ENCODE data around the gene SEC14L1.

Gene SEC14L1

GRCh38 chr17:77228241-77228752, 87.5 kb downstream of the SEC14L1 start:
- H3K9ac ChIP-seq, result no peak overlapping the region

DNA sequence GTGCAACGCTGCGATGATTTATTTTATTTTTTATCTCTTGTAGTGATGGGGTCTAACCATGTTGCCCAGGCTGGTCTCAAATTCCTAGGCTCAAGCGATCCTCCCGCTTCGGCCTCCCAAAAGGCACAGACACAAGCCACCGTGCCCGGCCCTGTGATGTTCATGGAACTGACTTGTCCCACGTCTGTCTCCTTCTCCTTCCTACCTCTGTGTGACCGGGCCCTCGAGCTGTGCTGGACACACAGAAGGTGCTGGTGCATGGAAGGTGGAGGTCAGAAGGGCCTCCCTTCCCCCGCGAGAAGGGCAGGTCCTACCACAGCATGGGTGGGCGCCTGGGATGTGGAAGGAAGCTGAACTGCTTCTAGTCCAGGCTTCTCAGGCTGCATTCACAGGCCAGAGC, 88.0 kb downstream of the SEC14L1 start:
- no peak overlapping the region for H3K27ac ChIP-seq
- TF ChIP-seq, protein P1, sequence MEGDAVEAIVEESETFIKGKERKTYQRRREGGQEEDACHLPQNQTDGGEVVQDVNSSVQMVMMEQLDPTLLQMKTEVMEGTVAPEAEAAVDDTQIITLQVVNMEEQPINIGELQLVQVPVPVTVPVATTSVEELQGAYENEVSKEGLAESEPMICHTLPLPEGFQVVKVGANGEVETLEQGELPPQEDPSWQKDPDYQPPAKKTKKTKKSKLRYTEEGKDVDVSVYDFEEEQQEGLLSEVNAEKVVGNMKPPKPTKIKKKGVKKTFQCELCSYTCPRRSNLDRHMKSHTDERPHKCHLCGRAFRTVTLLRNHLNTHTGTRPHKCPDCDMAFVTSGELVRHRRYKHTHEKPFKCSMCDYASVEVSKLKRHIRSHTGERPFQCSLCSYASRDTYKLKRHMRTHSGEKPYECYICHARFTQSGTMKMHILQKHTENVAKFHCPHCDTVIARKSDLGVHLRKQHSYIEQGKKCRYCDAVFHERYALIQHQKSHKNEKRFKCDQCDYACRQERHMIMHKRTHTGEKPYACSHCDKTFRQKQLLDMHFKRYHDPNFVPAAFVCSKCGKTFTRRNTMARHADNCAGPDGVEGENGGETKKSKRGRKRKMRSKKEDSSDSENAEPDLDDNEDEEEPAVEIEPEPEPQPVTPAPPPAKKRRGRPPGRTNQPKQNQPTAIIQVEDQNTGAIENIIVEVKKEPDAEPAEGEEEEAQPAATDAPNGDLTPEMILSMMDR (conservative IDR thresholded peaks at IDR 0.05; ENCODE audit: low read depth, low read length), result no peak

More at GRCh38 chr17:77228241-77228752, 87.5 kb downstream of the SEC14L1 start:
- Histone ChIP-seq H3K36me3 (ENCODE audit: insufficient read depth) (no peaks in the 10 kb centered on the region), H3K4me2 (no peak overlapping the region), H3K4me3 (IDR thresholded peaks at IDR 0.05; ENCODE audit: insufficient read depth, low read depth, low read length) (no peak overlapping the region), H2AFZ (ENCODE audit: low read depth) (no peak overlapping the region), H4K20me1 (ENCODE audit: insufficient read depth) (no peaks in the 10 kb centered on the region), H3K27me3 (ENCODE audit: insufficient read depth, low read depth) (no peaks in the 10 kb centered on the region), H3K27ac (no peak overlapping the region), H3K79me2 (ENCODE audit: insufficient read depth, low read depth) (no peaks in the 10 kb centered on the region), H3K4me1 (ENCODE audit: low read depth, poor library complexity, severe bottlenecking) (no peaks in the 10 kb centered on the region)
- TF ChIP-seq, protein P1 (conservative IDR thresholded peaks at IDR 0.05; ENCODE audit: low read depth, low read length), result no peak

GRCh38 chr17:77229786-77230435, 89.1 kb downstream of the SEC14L1 start:
- Histone ChIP-seq H3K27ac (no peak overlapping the region), H3K4me3 (IDR thresholded peaks at IDR 0.05; ENCODE audit: insufficient read depth, low read depth, low read length) (no peak overlapping the region), H4K20me1 (ENCODE audit: insufficient read depth) (no peaks in the 10 kb centered on the region), H3K36me3 (ENCODE audit: insufficient read depth) (no peaks in the 10 kb centered on the region), H2AFZ (ENCODE audit: low read depth) (no peak overlapping the region), H3K4me2 (no peak overlapping the region), H3K79me2 (ENCODE audit: insufficient read depth, low read depth) (no peaks in the 10 kb centered on the region), H3K9ac (no peak overlapping the region), H3K4me1 (ENCODE audit: low read depth, poor library complexity, severe bottlenecking) (peaks cover 4% of the 10 kb centered on the region), H3K27me3 (ENCODE audit: insufficient read depth, low read depth) (no peaks in the 10 kb centered on the region)
- TF ChIP-seq, protein P1 (conservative IDR thresholded peaks at IDR 0.05; ENCODE audit: low read depth, low read length), result no peak

More for the DNA sequence above, 88.0 kb downstream of the SEC14L1 start:
- no peak overlapping the region for H2AFZ ChIP-seq (ENCODE audit: low read depth)
- H3K27me3 ChIP-seq (ENCODE audit: insufficient read depth, low read depth), result no peaks in the 10 kb centered on the region
- H3K4me1 ChIP-seq (ENCODE audit: low read depth, poor library complexity, severe bottlenecking), result no peaks in the 10 kb centered on the region
- no peak overlapping the region for H3K4me3 ChIP-seq (IDR thresholded peaks at IDR 0.05; ENCODE audit: insufficient read depth, low read depth, low read length)
- H3K79me2 ChIP-seq (ENCODE audit: insufficient read depth, low read depth), result no peaks in the 10 kb centered on the region
- H3K9ac ChIP-seq, result no peak overlapping the region
- no peaks in the 10 kb centered on the region for H3K36me3 ChIP-seq (ENCODE audit: insufficient read depth)
- H4K20me1 ChIP-seq (ENCODE audit: insufficient read depth), result no peaks in the 10 kb centered on the region
- no peak overlapping the region for H3K4me2 ChIP-seq

DNA sequence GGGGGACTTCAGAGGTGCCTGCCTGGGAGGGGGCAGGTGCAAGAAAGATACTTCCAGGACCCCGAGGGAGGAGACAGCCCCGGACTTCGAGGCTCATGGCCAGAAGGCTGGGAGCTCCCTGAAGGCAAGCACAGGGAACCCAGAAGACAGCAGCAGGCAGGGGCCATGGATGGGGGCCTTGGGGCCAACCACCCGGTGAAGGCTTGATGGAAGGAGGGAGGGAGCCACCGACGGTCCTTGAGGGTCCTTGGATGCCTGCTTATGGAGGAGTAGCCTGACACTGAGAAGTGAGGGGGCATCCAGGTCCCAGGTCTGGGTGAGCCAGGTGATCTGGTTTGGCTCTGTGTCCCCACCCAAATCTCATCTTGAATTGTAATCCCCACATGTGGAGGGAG, 89.7 kb downstream of the SEC14L1 start:
- no peak overlapping the region for H3K4me3 ChIP-seq (IDR thresholded peaks at IDR 0.05; ENCODE audit: insufficient read depth, low read depth, low read length)
- H3K4me2 ChIP-seq, result no peak overlapping the region
- H3K27me3 ChIP-seq (ENCODE audit: insufficient read depth, low read depth), result no peaks in the 10 kb centered on the region
- no peak overlapping the region for H3K9ac ChIP-seq
- no peak overlapping the region for H3K27ac ChIP-seq
- peaks cover 4% of the 10 kb centered on the region for H3K4me1 ChIP-seq (ENCODE audit: low read depth, poor library complexity, severe bottlenecking)
- no peaks in the 10 kb centered on the region for H3K79me2 ChIP-seq (ENCODE audit: insufficient read depth, low read depth)
- H4K20me1 ChIP-seq (ENCODE audit: insufficient read depth), result no peaks in the 10 kb centered on the region
- TF ChIP-seq, protein P1 (conservative IDR thresholded peaks at IDR 0.05; ENCODE audit: low read depth, low read length), result no peak
- no peak overlapping the region for H2AFZ ChIP-seq (ENCODE audit: low read depth)
- no peaks in the 10 kb centered on the region for H3K36me3 ChIP-seq (ENCODE audit: insufficient read depth)
